ENCODE results near the gene MEIOC.
"Not testable (repeated sequence)": the region's sequence is repeated elsewhere in the genome, so short reads cannot be mapped to it uniquely, and the experiment has no call there.

The MEIOC gene

DNA sequence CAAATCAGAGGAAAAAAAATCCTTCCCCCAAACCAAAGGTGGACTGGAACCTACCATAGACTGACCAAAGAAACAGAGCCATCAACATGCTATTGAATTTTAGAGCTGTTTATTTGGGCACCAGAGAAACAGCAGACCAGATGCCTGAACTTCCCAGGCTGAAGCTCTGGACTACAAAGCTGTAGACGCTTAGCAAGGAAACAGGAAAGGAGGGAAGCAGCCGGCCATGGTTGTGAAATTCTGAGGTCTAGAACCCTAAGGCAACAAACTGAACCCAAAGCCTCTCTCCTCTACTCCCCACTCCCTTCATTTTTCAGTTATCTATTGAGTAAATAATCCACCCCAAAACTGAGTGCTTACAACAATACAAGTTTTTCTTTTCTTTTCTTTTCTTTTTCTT is 45.4 kb upstream of the MEIOC start:
- TF ChIP-seq, protein P1, sequence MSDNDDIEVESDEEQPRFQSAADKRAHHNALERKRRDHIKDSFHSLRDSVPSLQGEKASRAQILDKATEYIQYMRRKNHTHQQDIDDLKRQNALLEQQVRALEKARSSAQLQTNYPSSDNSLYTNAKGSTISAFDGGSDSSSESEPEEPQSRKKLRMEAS (IDR thresholded peaks at IDR 0.05; ENCODE audit: low read depth, low read length): no peak
- TF ChIP-seq, protein P2, sequence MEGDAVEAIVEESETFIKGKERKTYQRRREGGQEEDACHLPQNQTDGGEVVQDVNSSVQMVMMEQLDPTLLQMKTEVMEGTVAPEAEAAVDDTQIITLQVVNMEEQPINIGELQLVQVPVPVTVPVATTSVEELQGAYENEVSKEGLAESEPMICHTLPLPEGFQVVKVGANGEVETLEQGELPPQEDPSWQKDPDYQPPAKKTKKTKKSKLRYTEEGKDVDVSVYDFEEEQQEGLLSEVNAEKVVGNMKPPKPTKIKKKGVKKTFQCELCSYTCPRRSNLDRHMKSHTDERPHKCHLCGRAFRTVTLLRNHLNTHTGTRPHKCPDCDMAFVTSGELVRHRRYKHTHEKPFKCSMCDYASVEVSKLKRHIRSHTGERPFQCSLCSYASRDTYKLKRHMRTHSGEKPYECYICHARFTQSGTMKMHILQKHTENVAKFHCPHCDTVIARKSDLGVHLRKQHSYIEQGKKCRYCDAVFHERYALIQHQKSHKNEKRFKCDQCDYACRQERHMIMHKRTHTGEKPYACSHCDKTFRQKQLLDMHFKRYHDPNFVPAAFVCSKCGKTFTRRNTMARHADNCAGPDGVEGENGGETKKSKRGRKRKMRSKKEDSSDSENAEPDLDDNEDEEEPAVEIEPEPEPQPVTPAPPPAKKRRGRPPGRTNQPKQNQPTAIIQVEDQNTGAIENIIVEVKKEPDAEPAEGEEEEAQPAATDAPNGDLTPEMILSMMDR (IDR thresholded peaks at IDR 0.05; ENCODE audit: low read depth, low read length): no peak
- no peak for TF ChIP-seq POLR2A (IDR thresholded peaks at IDR 0.05; ENCODE audit: extremely low read depth, insufficient read length)
- TF ChIP-seq MYC (IDR thresholded peaks at IDR 0.05; ENCODE audit: low read depth, low read length): no peak
- DNase-seq (ENCODE audit: low read depth): peak; percentile 73

DNA sequence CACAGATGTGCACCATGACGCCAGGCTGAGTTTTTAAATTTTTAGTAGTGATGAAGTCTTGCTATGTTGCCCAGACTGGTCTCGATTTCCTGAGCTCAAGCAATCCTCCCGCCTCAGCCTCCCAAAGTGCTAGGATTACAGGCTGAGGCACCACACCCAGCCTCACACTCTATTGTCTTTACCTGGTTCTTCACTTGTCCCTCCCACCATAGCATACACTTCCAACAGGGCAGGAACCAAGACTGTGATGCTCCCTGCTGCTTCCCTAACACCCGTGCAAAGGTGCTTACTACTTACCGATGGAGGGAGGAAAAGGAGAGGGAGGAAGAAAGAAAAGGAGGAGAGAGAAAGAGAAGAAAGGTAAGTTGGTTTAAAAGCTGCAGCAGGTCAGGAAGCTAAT is 41.4 kb upstream of the MEIOC start:
- TF ChIP-seq, protein P1 (IDR thresholded peaks at IDR 0.05; ENCODE audit: low read depth, low read length): no peak
- TF ChIP-seq, protein P2 (IDR thresholded peaks at IDR 0.05; ENCODE audit: low read depth, low read length): no peak
- TF ChIP-seq MYC (IDR thresholded peaks at IDR 0.05; ENCODE audit: low read depth, low read length) (no peak), POLR2A (IDR thresholded peaks at IDR 0.05; ENCODE audit: extremely low read depth, insufficient read length) (no peak)
- DNase-seq (ENCODE audit: low read depth): no peak
- no peak overlapping the region for H3K4me3 ChIP-seq (ENCODE audit: low read depth, low read length)

More for the DNA sequence above, 45.4 kb upstream of the MEIOC start:
- H3K4me3 ChIP-seq (ENCODE audit: low read depth, low read length): no peak overlapping the region

DNA sequence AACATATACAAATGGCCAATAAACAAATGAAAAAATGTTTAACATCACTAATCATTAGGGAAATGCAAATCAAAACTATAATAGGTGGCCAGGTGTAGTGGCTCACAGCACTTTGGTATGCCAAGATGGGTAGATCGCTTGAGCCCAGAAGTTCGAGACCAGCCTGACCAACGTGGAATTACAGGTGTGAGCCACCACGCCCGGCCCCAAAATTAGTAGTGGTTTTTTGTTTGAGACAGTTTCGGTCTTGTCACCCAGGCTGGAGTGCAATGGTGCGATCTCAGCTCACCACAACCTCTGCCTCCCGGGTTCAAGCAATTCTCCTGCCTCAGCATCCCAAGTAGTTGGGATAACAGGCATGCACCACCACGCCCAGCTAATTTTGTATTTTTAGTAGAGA is 37.6 kb upstream of the MEIOC start:
- DNase-seq (ENCODE audit: low read depth); H3K4me3 ChIP-seq (ENCODE audit: low read depth, low read length): not testable (repeated sequence)

DNA sequence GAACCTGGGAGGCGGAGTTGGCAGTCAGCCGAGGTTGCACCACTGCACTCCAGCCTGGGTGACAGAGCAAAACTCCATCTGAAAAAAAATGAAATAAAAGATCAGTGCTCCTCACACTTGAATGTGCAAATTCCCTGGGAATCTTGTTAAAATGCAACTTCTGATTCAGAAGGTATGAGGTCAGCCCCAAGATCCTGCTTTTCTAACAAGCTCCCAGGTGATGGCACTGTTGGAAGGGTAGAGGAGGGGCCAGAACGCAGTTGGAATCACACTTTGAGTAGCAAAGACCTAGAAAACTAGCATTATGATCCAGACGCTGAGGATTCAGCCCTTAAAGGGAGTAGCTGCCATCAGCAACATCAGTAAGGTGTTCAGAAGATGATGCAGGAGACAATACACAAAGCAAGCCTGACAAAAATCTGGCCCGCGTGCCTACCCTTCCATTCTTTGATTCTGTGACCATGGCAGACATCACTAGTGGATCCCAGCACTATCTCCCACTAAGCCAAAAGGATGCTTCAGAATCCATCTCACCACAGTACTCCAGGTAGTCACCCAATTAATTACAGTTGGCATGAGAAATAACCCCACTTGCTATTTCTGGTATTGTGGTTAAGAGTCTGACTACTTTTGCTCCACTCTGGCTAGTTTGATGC is 33.1 kb upstream of the MEIOC start:
- no peak overlapping the region for H3K4me3 ChIP-seq (ENCODE audit: low read depth, low read length)
- no peak for TF ChIP-seq POLR2A (IDR thresholded peaks at IDR 0.05; ENCODE audit: extremely low read depth, insufficient read length)
- TF ChIP-seq, protein P2 (IDR thresholded peaks at IDR 0.05; ENCODE audit: low read depth, low read length): no peak
- TF ChIP-seq, protein P1 (IDR thresholded peaks at IDR 0.05; ENCODE audit: low read depth, low read length): no peak
- no peak for TF ChIP-seq MYC (IDR thresholded peaks at IDR 0.05; ENCODE audit: low read depth, low read length)
- DNase-seq (ENCODE audit: low read depth): no peak

DNA sequence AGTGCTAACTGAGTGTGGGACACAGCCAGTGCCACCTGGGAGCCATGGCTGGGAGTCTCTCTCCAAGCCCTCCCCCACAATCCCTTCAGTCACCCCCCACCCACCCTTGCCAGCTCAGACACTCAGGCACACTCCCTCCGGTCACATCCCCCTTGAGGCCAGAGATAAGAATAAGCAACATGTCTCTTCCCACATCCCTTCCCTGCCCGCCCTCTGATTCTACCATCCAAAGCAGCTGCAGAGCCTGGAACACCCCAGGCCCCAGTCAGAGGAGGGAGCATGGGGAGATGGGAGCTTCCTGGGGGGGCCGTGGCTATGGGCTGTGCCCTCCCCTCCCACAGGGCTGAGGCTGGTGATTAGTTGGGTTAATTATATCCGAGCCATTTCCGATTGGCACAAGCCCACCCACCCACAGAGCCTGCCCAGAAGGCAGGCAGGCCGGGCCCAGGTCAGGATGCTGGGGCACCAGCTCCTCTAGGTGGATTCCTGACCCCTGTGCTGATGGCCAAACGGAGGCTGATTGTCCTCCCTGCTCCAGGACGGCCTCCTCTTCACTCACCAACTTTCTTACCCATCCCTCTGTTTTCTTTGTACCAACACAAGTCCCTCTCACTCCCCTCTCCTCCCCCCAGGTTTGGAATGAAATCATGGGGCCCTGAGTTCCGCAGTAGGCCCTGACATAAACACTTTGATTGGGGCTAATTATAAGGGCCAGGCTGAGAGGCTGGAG is 28.6 kb upstream of the MEIOC start:
- TF ChIP-seq, protein P2 (IDR thresholded peaks at IDR 0.05; ENCODE audit: low read depth, low read length): no peak
- TF ChIP-seq MYC (IDR thresholded peaks at IDR 0.05; ENCODE audit: low read depth, low read length) (no peak), POLR2A (IDR thresholded peaks at IDR 0.05; ENCODE audit: extremely low read depth, insufficient read length) (no peak)
- TF ChIP-seq, protein P1 (IDR thresholded peaks at IDR 0.05; ENCODE audit: low read depth, low read length): no peak
- H3K4me3 ChIP-seq (ENCODE audit: low read depth, low read length): no peak overlapping the region
- DNase-seq (ENCODE audit: low read depth): no peak

Data from NB4 (cell line).